HUES64 (cell line): ENCODE data around the gene DLX3.
A peak's percentile ranks its signal among the peaks of the same experiment; 100 is the strongest.

Experiments
- H3K27ac ChIP-seq: 2 replicates; pipeline ENCODE4 v1.7.0; 2013; ENCODE audit warnings: low read depth, low read length, inconsistent platforms
- H3K27me3 ChIP-seq: 2 replicates; pipeline ENCODE4 v1.6.1; 2013; ENCODE audit warnings: mild to moderate bottlenecking, low read length; ENCODE audit not compliant: insufficient read depth
- H3K36me3 ChIP-seq: 2 replicates; pipeline ENCODE4 v1.6.1; 2013; ENCODE audit warnings: mild to moderate bottlenecking, low read length; ENCODE audit not compliant: insufficient read depth
- H3K4me1 ChIP-seq: 2 replicates; pipeline ENCODE4 v1.6.1; 2013; ENCODE audit warnings: mild to moderate bottlenecking, low read length, moderate library complexity; ENCODE audit not compliant: insufficient read depth
- H3K4me3 ChIP-seq: 2 replicates; pipeline ENCODE4 v1.5.1; 2013; ENCODE audit warnings: mild to moderate bottlenecking, low read length, moderate library complexity
- H3K9ac ChIP-seq: 2 replicates; pipeline ENCODE4 v1.6.1; 2013; ENCODE audit warnings: mild to moderate bottlenecking, low read depth, low read length
- H3K9me3 ChIP-seq: 2 replicates; pipeline ENCODE4 v1.6.1; 2013; ENCODE audit warnings: low read depth, low read length; ENCODE audit not compliant: insufficient read depth
- WGBS: fragments of 150-250, 120-280 bp; methylation state at CpG from one replicate; pipeline ENCODE4 v1.1.7; 2013; ENCODE audit warnings: missing lambda C conversion rate; 5-methylcytosine and 5-hydroxymethylcytosine counted together

The DLX3 gene

GRCh38 chr17:49997773-49998703 lies 3.0 kb upstream of the DLX3 start:
- Histone ChIP-seq H3K9me3 (no peaks in the 10 kb centered on the region), H3K36me3 (no peaks in the 10 kb centered on the region), H3K27ac (no peak overlapping the region), H3K4me1 (peaks cover 15% of the 10 kb centered on the region), H3K27me3 (peaks cover 84% of the 10 kb centered on the region), H3K9ac (no peak overlapping the region), H3K4me3 (no peak overlapping the region; the same call in 1 of the 2 replicates)
- 61% methylated on average over 20 of the region's 20 CpGs for WGBS

GRCh38 chr17:49997301-49997650 lies 2.3 kb upstream of the DLX3 start:
- H3K9me3 ChIP-seq: no peaks in the 10 kb centered on the region
- peaks cover 90% of the 10 kb centered on the region for H3K27me3 ChIP-seq
- peaks cover 15% of the 10 kb centered on the region for H3K4me1 ChIP-seq
- no peaks in the 10 kb centered on the region for H3K36me3 ChIP-seq
- H3K27ac ChIP-seq: no peak overlapping the region
- peak overlapping the region; percentile 46; the same call in 1 of the 2 replicates for H3K4me3 ChIP-seq
- H3K9ac ChIP-seq: no peak overlapping the region
- WGBS: 33% methylated on average over 6 of the region's 6 CpGs

GRCh38 chr17:49996495-49997300 lies 1.7 kb upstream of the DLX3 start:
- H3K27me3 ChIP-seq: peaks cover 90% of the 10 kb centered on the region

GRCh38 chr17:49996121-49996494 lies 1.1 kb upstream of the DLX3 start:
- H3K9ac ChIP-seq: no peak overlapping the region
- no peaks in the 10 kb centered on the region for H3K9me3 ChIP-seq
- WGBS: 46% methylated on average over 7 of the region's 7 CpGs
- no peaks in the 10 kb centered on the region for H3K36me3 ChIP-seq
- peaks cover 90% of the 10 kb centered on the region for H3K27me3 ChIP-seq
- no peak overlapping the region for H3K27ac ChIP-seq
- no peak overlapping the region for H3K4me3 ChIP-seq
- peaks cover 15% of the 10 kb centered on the region for H3K4me1 ChIP-seq

More at GRCh38 chr17:49996495-49997300, 1.7 kb upstream of the DLX3 start:
- Histone ChIP-seq H3K36me3 (no peaks in the 10 kb centered on the region), H3K27ac (no peak overlapping the region), H3K9ac (no peak overlapping the region), H3K4me3 (peak overlapping the region; percentile 46), H3K9me3 (no peaks in the 10 kb centered on the region), H3K4me1 (peaks cover 15% of the 10 kb centered on the region)
- WGBS: 4% methylated on average over 58 of the region's 58 CpGs

GRCh38 chr17:49994085-49995054 lies 654 bp downstream of the DLX3 start:
- H3K36me3 ChIP-seq: no peaks in the 10 kb centered on the region
- WGBS: 4% methylated on average over 50 of the region's 50 CpGs
- no peak overlapping the region for H3K9ac ChIP-seq
- H3K27me3 ChIP-seq: peaks cover 90% of the 10 kb centered on the region
- no peaks in the 10 kb centered on the region for H3K9me3 ChIP-seq
- no peak overlapping the region for H3K27ac ChIP-seq
- peaks cover 15% of the 10 kb centered on the region for H3K4me1 ChIP-seq
- peak overlapping the region; percentile 47 for H3K4me3 ChIP-seq

- H3K9ac ChIP-seq: no peak overlapping the region
- peaks cover 96% of the 10 kb centered on the region for H3K27me3 ChIP-seq
These were observed 1.5 kb downstream of the DLX3 start for GRCh38 chr17:49993423-49994060.

GRCh38 chr17:49992933-49993422 lies 2.0 kb downstream of the DLX3 start:
- Histone ChIP-seq H3K4me3 (peak overlapping the region; percentile 47), H3K9ac (no peak overlapping the region), H3K9me3 (no peaks in the 10 kb centered on the region), H3K4me1 (peaks cover 10% of the 10 kb centered on the region), H3K36me3 (no peaks in the 10 kb centered on the region), H3K27ac (no peak overlapping the region), H3K27me3 (peaks cover 100% of the 10 kb centered on the region)
- 17% methylated on average over 23 of the region's 23 CpGs for WGBS

More at GRCh38 chr17:49993423-49994060, 1.5 kb downstream of the DLX3 start:
- no peaks in the 10 kb centered on the region for H3K36me3 ChIP-seq
- H3K27ac ChIP-seq: no peak overlapping the region
- H3K9me3 ChIP-seq: no peaks in the 10 kb centered on the region
- peaks cover 13% of the 10 kb centered on the region for H3K4me1 ChIP-seq
- WGBS: under 1% methylated on average over 77 of the region's 77 CpGs
- peak overlapping the region; percentile 47 for H3K4me3 ChIP-seq

GRCh38 chr17:49992191-49992932 lies 2.7 kb downstream of the DLX3 start:
- WGBS: 74% methylated on average over 13 of the region's 13 CpGs
- H3K9me3 ChIP-seq: no peaks in the 10 kb centered on the region
- peaks cover 100% of the 10 kb centered on the region for H3K27me3 ChIP-seq
- H3K36me3 ChIP-seq: no peaks in the 10 kb centered on the region
- H3K27ac ChIP-seq: no peak overlapping the region
- H3K4me3 ChIP-seq: peak overlapping the region; percentile 47
- peaks cover 10% of the 10 kb centered on the region for H3K4me1 ChIP-seq
- H3K9ac ChIP-seq: no peak overlapping the region

GRCh38 chr17:49991409-49991808 lies 3.6 kb downstream of the DLX3 start:
- Histone ChIP-seq H3K4me3 (no peak overlapping the region), H3K36me3 (no peaks in the 10 kb centered on the region), H3K9ac (no peak overlapping the region), H3K27ac (no peak overlapping the region), H3K4me1 (peaks cover 10% of the 10 kb centered on the region), H3K27me3 (peaks cover 100% of the 10 kb centered on the region), H3K9me3 (no peaks in the 10 kb centered on the region)
- 81% methylated on average over 14 of the region's 14 CpGs for WGBS
